Aorta (tissue), 5 donors: Measurements from ENCODE around the gene CCL11. TPM values are rescaled to one million over a fixed set of nuclear protein-coding genes. Genes with fewer than 3 reads are reported as not detected.
A peak's percentile ranks its signal among the peaks of the same experiment; 100 is the strongest.

Experiments used
- ATAC-seq: fragments of 200-7000 bp; cut with Tn5 transposase; one replicate; pipeline ENCODE4 v1.9.1; 2022; ENCODE audit warnings: moderate library complexity; ENCODE audit not compliant: low FRiP score
- DNase-seq, 2 donors: peaks; one replicate each; pipeline ENCODE4 v3.0.0-alpha.2; 2020
- H3K27ac ChIP-seq, 2 donors: one replicate each; pipeline ENCODE4 v1.5.1; 2013; ENCODE audit warnings: low read length in 2 of 2, mild to moderate bottlenecking in 2 of 2, moderate library complexity in 2 of 2, control low read depth in 1 of 2, inconsistent platforms in 1 of 2, low read depth in 1 of 2
- H3K27me3 ChIP-seq, 2 donors: one replicate each; pipeline ENCODE4 v1.6.1; 2013; ENCODE audit warnings: control low read depth in 1 of 2, low read length in 1 of 2, mild to moderate bottlenecking in 1 of 2, moderate library complexity in 1 of 2; ENCODE audit not compliant: insufficient read depth in 2 of 2, control insufficient read depth in 1 of 2
- H3K36me3 ChIP-seq, 2 donors: one replicate each; pipeline ENCODE4 v1.6.1; 2013; ENCODE audit warnings: control low read depth in 1 of 2, low read length in 1 of 2, mild to moderate bottlenecking in 1 of 2; ENCODE audit not compliant: insufficient read depth in 2 of 2, control insufficient read depth in 1 of 2
- H3K4me1 ChIP-seq, 2 donors: one replicate each; pipeline ENCODE4 v1.6.1; 2013; ENCODE audit warnings: low read length in 2 of 2, control low read depth in 1 of 2, mild to moderate bottlenecking in 1 of 2, moderate library complexity in 1 of 2; ENCODE audit not compliant: insufficient read depth in 2 of 2, control insufficient read depth in 1 of 2
- H3K4me3 ChIP-seq, 2 donors: one replicate each; pipeline ENCODE4 v1.5.1; 2013; ENCODE audit warnings: low read length in 2 of 2, control low read depth in 1 of 2, mild to moderate bottlenecking in 1 of 2
- H3K9me3 ChIP-seq: one replicate; pipeline ENCODE4 v1.6.1; 2013; ENCODE audit warnings: mild to moderate bottlenecking, low read length; ENCODE audit not compliant: control insufficient read depth
- WGBS, 2 donors: extraction: QIAGEN DNeasy Blood & Tissue Kit; methylation state at CpG; one replicate each; pipeline ENCODE4 v1.1.7; 2013; 5-methylcytosine and 5-hydroxymethylcytosine counted together
- intact Hi-C, 2 donors: fragments of 100-400 bp; cut with DNase I; formaldehyde crosslinking; loops; one replicate each; pipeline versions ENCODE4 v1.14.2 to v1.15.0; 2022
- polyA plus RNA-seq, 2 donors: library from polyadenylated mRNA; stranded (reverse); fragments of 200-250 nt; gene quantifications; one replicate each; pipeline ENCODE4 v1.2.3, GENCODE V29; 2013
- total RNA-seq, 2 donors: library from RNA; stranded (reverse); fragmentation: NEBNext Ultra II Directional; extraction: Animal tissue kit (Norgen Biotek cat#: 25700); gene quantifications; one replicate each; pipeline ENCODE4 v1.2.1, GENCODE V29; 2021
- donor health status: healthy with polysubstance abuse.
- donor health status: Bipolar disorder and iron deficiency.
- donor health status: DM: no; HTN: no; CAD: no.
- donor health status: DM: no; HTN: no; CAD: no.
- donor health status: DM: yes; HTN: yes; CAD: no.

Gene CCL11
- total and polyA plus RNA-seq, 4 donors = not detected

- ATAC-seq (peak; percentile 81), DNase-seq (no peak)
- Histone ChIP-seq H3K27ac (peak overlapping the region; percentile 95 to 98), H3K36me3 (no peaks in the 10 kb centered on the region), H3K27me3 (no peaks in the 10 kb centered on the region), H3K9me3 (no peaks in the 10 kb centered on the region), H3K4me3 (no peak overlapping the region), H3K4me1 (peaks cover 16 to 37% of the 10 kb centered on the region in 2 donors)
- intact Hi-C loops = loop anchor here in 1 of 2 donors (5.0 to 10.0 kb wide), 2 partner anchors 48 to 1429 kb away; no protein-coding TSS in a partner anchor
- 6 to 7% methylated on average over 3 of the region's 3 CpGs for WGBS, 2 donors
Measured at GRCh38 chr17:34254146-34254545, 31.4 kb upstream of the CCL11 start.

DNA sequence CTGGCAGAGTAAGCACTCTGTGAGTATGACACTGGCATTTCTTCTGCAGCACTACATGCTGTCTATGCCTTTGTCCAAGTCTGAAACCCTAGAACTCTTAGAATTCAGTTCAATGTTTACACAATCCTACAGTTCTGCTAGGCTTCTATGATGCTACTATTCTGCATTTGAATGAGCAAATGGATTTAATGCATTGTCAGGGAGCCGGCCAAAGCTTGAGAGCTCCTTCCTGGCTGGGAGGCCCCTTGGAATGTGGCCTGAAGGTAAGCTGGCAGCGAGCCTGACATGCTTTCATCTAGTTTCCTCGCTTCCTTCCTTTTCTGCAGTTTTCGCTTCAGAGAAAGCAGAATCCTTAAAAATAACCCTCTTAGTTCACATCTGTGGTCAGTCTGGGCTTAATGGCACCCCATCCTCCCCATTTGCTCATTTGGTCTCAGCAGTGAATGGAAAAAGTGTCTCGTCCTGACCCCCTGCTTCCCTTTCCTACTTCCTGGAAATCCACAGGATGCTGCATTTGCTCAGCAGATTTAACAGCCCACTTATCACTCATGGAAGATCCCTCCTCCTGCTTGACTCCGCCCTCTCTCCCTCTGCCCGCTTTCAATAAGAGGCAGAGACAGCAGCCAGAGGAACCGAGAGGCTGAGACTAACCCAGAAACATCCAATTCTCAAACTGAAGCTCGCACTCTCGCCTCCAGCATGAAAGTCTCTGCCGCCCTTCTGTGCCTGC, 30.7 kb upstream of the CCL11 start, which contains the start of gene CCL2:
Gene CCL2 (plus strand): TSS at position 635 of the 730 bp plus-strand sequence. CDS start 65 bp downstream, at position 700.
- peak; percentile 82 to 85 for DNase-seq
- intact Hi-C loops = loop anchor here in 1 of 2 donors (5.0 to 10.0 kb wide), 2 partner anchors 47 to 1430 kb away; no protein-coding TSS in a partner anchor

GRCh38 chr17:34255381-34255732, 30.2 kb upstream of the CCL11 start:
- Histone ChIP-seq H3K27ac (peak overlapping the region in 1 of 2 donors; percentile 98), H3K4me3 (peak overlapping the region; percentile 27 to 32), H3K27me3 (no peaks in the 10 kb centered on the region), H3K9me3 (no peaks in the 10 kb centered on the region), H3K4me1 (peaks cover 10 to 30% of the 10 kb centered on the region in 2 donors), H3K36me3 (no peaks in the 10 kb centered on the region)
- 23 to 25% methylated on average over 5 of the region's 5 CpGs for WGBS, 2 donors
- no peak for DNase-seq
- ATAC-seq = peak; percentile 14
- intact Hi-C loops = loop anchor here in 1 of 2 donors (10.0 kb wide), 1 partner anchor 1431 kb away; no protein-coding TSS in a partner anchor

More for the DNA sequence above, 30.7 kb upstream of the CCL11 start, which contains the start of gene CCL2:
- H3K9me3 ChIP-seq = no peaks in the 10 kb centered on the region
- H3K27ac ChIP-seq = peak within 1 kb of the TSS; percentile 52 to 98
- H3K4me1 ChIP-seq = peaks cover 10 to 31% of the 10 kb centered on the region in 2 donors
- no peaks in the 10 kb centered on the region for H3K27me3 ChIP-seq
- peak; percentile 72 for ATAC-seq
- H3K36me3 ChIP-seq = no peaks in the 10 kb centered on the region
- H3K4me3 ChIP-seq = peak within 1 kb of the TSS; percentile 32 to 42
- WGBS, 2 donors = 4% methylated on average over 11 of the region's 11 CpGs

GRCh38 chr17:34255841-34256240, 29.7 kb upstream of the CCL11 start:
- Histone ChIP-seq H3K27me3 (no peaks in the 10 kb centered on the region), H3K4me1 (peaks cover 10 to 28% of the 10 kb centered on the region in 2 donors), H3K36me3 (no peaks in the 10 kb centered on the region), H3K27ac (peak overlapping the region in 1 of 2 donors; percentile 98), H3K9me3 (no peaks in the 10 kb centered on the region), H3K4me3 (peak overlapping the region; percentile 27 to 32)
- intact Hi-C loops = loop anchor here in 1 of 2 donors (10.0 kb wide), 1 partner anchor 1431 kb away; no protein-coding TSS in a partner anchor
- DNase-seq = no peak
- ATAC-seq = no peak
- 77 to 81% methylated on average over 1 of the region's 1 CpG for WGBS, 2 donors

DNA sequence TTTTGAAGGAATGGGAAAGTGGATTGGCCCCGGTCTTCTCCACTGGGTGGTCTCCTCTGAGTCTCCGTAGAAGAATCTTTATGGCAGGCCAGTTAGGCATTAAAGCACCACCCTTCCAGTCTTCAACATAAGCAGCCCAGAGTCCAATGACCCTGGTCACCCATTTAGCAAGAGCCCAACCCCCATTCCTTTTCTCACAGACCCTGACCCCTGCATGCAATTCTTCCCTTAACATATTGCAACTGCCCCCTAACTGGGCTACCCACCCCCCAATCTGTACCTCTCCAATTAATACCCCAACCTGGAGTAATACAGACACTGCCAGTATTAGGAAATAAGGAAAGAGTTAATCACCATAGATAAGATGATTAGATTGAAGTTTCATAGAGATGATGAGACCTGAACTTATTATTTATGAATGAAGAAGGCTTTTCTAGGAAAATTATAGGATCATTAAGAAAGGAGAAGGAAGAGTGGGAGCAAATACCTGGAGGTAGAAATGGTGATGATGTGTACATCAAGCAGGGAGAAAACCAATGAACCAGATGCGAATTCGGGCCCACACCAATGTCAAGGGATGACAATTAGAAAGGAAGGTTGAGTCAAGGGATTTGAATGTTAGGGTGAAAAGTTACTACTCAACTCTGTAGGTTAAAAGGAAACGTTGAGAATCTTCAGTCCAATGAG, 28.1 kb upstream of the CCL11 start:
- intact Hi-C loops = loop anchor here in 1 of 2 donors (10.0 kb wide), 1 partner anchor 1433 kb away; no protein-coding TSS in a partner anchor
- WGBS, 2 donors = 90% methylated on average over 5 of the region's 5 CpGs
- no peaks in the 10 kb centered on the region for H3K27me3 ChIP-seq

GRCh38 chr17:34257986-34258326, 27.6 kb upstream of the CCL11 start:
- WGBS, 2 donors = 78 to 81% methylated on average over 1 of the region's 1 CpG
- H3K36me3 ChIP-seq = no peaks in the 10 kb centered on the region
- H3K27ac ChIP-seq = no peak overlapping the region
- peaks cover 2 to 11% of the 10 kb centered on the region in 2 donors for H3K4me1 ChIP-seq
- H3K27me3 ChIP-seq = no peaks in the 10 kb centered on the region
- intact Hi-C loops = loop anchor here in 1 of 2 donors (10.0 kb wide), 1 partner anchor 1433 kb away; no protein-coding TSS in a partner anchor
- H3K9me3 ChIP-seq = no peaks in the 10 kb centered on the region
- ATAC-seq (no peak), DNase-seq (no peak)
- H3K4me3 ChIP-seq = no peak overlapping the region

More for the DNA sequence above, 28.1 kb upstream of the CCL11 start:
- ATAC-seq (no peak), DNase-seq (no peak)
- Histone ChIP-seq H3K36me3 (no peaks in the 10 kb centered on the region), H3K4me1 (peaks cover 2 to 15% of the 10 kb centered on the region in 2 donors), H3K9me3 (no peaks in the 10 kb centered on the region), H3K4me3 (no peak overlapping the region), H3K27ac (no peak overlapping the region)

GRCh38 chr17:34259146-34259545, 26.4 kb upstream of the CCL11 start:
- Histone ChIP-seq H3K4me3 (no peak overlapping the region), H3K27me3 (no peaks in the 10 kb centered on the region), H3K4me1 (peaks cover 2 to 4% of the 10 kb centered on the region in 2 donors), H3K36me3 (no peaks in the 10 kb centered on the region), H3K27ac (peak overlapping the region in 1 of 2 donors; percentile 7), H3K9me3 (no peaks in the 10 kb centered on the region)
- intact Hi-C loops = loop anchor here in 1 of 2 donors (10.0 kb wide), 1 partner anchor 1434 kb away; no protein-coding TSS in a partner anchor
- DNase-seq = no peak
- ATAC-seq = no peak

DNA sequence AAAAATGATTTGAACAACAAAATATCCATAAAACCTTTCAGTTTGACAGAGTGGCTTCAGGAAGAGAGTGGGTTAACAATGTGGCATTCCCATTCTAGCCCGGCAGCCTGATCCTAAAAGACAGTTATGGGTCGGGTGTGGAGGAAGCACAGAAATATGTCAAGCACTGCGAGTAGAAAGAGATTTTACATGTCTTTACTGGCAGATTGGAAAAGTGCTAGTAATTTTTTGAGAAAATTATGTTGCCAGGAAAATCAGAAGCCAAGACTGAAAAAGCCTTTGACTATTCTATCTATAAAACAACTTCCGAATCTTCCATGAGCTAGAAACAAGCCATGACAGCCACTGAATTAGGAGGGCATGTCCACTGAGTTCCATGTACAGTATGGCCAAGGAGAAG, 24.7 kb upstream of the CCL11 start:
- DNase-seq (no peak), ATAC-seq (no peak)
- no peak overlapping the region for H3K4me3 ChIP-seq
- intact Hi-C loops = no loop called here
- H3K36me3 ChIP-seq = no peaks in the 10 kb centered on the region
- no peak overlapping the region for H3K27ac ChIP-seq
- no peaks in the 10 kb centered on the region for H3K9me3 ChIP-seq
- H3K4me1 ChIP-seq = no peaks in the 10 kb centered on the region
- H3K27me3 ChIP-seq = no peaks in the 10 kb centered on the region
- 33 to 37% methylated on average over 4 of the region's 4 CpGs for WGBS, 2 donors
